Measurements from ENCODE around the gene GPER1. TPM values are rescaled to one million over a fixed set of nuclear protein-coding genes. Genes with fewer than 3 reads are reported as not detected.

The GPER1 gene
- total RNA-seq: 1.6 TPM

GRCh38 chr7:1087952-1088920, at the start of gene GPER1:
GPER1 (plus strand) TSS chr7:1088113; CDS start chr7:1091729, 3,616 bp downstream.

DNA sequence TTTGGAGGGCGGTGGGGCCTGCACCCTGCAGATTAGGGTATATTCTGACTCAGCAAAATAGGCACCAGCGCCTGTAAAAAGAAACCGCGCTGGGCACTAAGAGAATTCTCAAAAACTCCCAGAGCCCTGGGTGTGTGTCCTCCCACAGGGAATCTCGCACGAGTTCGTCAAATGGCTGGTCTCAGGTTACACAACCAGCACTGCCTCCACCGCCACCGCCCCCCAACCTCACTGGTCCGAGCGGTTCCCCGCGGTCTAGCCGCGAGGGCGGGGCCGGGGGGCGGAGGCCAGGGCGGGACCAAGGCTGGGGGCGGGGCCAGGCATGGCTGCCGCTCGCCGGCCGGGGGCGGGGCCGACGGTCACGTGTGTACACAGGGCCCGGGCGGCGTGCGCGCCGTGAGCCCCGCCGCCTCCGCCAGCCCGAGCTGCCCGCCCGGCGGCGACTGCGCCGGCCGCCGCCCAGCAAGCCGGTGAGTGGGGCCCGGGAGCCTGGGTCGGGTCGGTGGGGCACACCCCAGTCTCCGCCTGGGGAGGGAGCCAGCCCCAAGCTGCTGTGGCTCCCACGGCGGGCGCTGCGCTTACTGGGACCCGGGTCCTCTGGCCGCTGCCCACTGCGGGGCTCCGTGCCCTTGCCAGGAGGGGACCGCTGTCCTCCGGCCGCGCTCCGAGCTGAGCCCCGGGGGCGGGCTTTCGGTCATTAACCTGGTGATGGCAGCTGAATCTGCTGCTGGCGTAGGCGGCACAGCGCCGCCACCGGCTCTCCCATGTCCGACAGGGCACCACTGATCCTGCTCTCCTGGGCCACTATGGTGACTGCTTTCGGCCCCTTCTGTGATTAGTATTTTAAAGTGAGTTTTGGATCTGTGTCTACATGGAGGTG, 43.5 kb upstream of the GPER1 start, which contains the start of gene GPR146:
TSS of gene GPR146 (plus strand) at position 358 of the 880 bp plus-strand sequence. CDS start 12,970 bp downstream, outside the sequence.

Other genes with a start within 250 kb of the GPER1 start
- gene GET4, start 211.6 kb upstream of the GPER1 start, total RNA-seq: 19.1 TPM
- 30.4 TPM for gene ADAP1, start 133.4 kb upstream of the GPER1 start, total RNA-seq
- 46.6 TPM for gene COX19, start 112.6 kb upstream of the GPER1 start, total RNA-seq
- not detected for gene CYP2W1, start 104.9 kb upstream of the GPER1 start, total RNA-seq
- 1.3 TPM for gene GPR146, start 43.6 kb upstream of the GPER1 start, total RNA-seq
- 20.7 TPM for gene ZFAND2A, start 72.1 kb downstream of the GPER1 start, total RNA-seq
- gene UNCX, start 144.8 kb downstream of the GPER1 start, total RNA-seq: not detected

All from parietal lobe (tissue), 1 donor.